Fibroblast of villous mesenchyme (primary cell): Measurements from ENCODE around the gene DNM1. TPM values are rescaled to one million over a fixed set of nuclear protein-coding genes. Genes with fewer than 3 reads are reported as not detected.

Experiments used
- DNase-seq: peaks from one replicate; pipeline ENCODE4 v3.0.0-alpha.2; 2010; ENCODE audit warnings: low read depth
- H3K4me3 ChIP-seq: 2 replicates; pipeline ENCODE4 v1.5.1; 2011; ENCODE audit warnings: low read depth, mild to moderate bottlenecking, low read length
- CTCF ChIP-seq: IDR thresholded peaks from 2 replicates; pipeline ENCODE4 v1.5.1; 2012; ENCODE audit warnings: low read depth, mild to moderate bottlenecking, low read length; ENCODE audit not compliant: insufficient read depth
- total RNA-seq: library from RNA; depleted of rRNA; stranded (reverse); fragments of >200 nt; gene quantifications from 2 replicates; pipeline ENCODE4 v1.2.3, GENCODE V29; 2012

DNM1 gene
- total RNA-seq, 1 donor: 15.5 TPM

- DNase-seq: no peak
- no peak overlapping the region for H3K4me3 ChIP-seq
- TF ChIP-seq CTCF: no peak
Measured at GRCh38 chr9:128206484-128206883, 3.3 kb downstream of the DNM1 start.

DNA sequence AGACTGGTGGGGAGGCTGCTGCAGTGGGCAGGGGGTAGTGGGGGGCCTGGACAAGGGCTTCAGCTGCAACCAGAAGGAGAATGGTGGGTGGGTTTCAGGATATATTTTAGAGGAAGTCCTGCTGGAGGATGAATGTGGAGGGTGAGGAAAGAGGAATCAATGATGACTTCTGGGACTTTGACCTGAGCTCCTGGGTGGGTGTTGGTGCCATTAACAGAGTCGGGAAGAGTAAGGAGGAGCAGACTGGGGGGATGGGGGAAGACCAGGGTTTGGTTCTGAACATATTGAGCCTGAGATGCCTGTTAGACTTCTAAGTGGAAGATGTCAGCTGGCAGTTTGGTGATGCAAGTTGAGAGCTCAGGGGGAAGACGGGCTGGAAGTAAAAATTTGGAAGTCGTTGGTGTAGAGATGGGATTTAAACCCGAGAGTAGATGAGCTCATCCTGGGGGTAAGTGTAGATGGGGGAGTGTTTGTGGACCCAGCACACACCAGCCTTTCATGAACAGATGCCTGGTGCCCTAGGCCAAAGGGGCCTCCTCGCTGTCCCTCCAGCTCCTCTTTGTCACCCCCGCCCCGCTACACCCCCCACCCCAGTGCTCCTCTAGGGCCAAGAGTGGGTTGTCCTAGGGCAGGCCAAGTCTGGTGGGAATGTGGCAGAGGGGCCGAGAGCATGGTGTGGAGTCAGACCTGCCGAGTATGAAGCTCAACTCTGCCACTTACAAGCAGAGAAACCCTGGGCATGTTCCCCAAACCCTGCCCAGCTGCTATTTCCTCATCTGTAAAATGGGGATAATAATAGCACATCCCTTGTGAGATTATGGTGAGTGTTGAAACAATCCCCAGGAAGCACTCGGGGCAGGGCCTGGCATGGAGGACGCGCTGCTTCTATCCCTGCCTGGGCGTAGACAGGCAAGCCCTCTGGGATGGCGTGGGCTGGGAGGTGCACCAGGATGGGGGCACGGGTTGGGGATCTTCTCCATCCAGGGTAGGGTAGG, 4.0 kb downstream of the DNM1 start:
- TF ChIP-seq CTCF: no peak
- no peak overlapping the region for H3K4me3 ChIP-seq
- no peak for DNase-seq

- no peak overlapping the region for H3K4me3 ChIP-seq
- no peak for DNase-seq
- no peak for TF ChIP-seq CTCF
Measured at GRCh38 chr9:128208386-128208785, 5.2 kb downstream of the DNM1 start.

DNA sequence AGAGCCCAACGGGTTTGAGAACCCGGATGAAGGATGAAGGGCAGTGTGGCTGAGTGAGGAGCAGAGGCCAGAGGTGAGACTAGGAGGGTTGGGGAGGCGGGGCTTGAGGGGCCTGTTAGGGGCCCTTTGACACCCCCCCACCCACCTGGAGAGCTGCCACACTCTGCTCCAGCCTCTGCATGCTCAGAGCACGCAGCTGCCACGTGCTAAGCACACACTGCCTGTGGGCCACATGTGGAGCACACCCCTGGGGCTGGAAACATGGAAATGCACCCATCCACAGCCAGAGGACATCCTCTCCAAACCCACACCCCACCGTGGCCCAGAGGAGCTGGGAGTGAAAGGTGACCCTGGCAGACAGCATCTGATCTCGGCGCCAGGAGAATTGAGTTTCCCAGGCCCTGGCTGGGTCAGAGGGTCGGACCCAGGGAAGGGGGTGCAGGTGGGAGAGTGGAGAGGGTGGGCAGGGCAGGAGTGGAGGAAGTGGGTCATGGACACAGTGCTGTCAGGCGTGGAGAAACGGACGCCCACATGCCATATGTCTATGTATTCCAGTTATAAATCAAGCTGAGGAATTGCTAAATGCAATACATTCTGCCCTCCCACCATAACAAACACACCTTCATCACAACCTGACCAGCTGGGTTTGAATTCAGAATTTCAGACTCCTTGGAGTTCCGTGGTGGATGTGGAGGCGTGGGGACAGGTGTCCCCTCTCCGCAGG, 5.9 kb downstream of the DNM1 start:
- DNase-seq: no peak

DNA sequence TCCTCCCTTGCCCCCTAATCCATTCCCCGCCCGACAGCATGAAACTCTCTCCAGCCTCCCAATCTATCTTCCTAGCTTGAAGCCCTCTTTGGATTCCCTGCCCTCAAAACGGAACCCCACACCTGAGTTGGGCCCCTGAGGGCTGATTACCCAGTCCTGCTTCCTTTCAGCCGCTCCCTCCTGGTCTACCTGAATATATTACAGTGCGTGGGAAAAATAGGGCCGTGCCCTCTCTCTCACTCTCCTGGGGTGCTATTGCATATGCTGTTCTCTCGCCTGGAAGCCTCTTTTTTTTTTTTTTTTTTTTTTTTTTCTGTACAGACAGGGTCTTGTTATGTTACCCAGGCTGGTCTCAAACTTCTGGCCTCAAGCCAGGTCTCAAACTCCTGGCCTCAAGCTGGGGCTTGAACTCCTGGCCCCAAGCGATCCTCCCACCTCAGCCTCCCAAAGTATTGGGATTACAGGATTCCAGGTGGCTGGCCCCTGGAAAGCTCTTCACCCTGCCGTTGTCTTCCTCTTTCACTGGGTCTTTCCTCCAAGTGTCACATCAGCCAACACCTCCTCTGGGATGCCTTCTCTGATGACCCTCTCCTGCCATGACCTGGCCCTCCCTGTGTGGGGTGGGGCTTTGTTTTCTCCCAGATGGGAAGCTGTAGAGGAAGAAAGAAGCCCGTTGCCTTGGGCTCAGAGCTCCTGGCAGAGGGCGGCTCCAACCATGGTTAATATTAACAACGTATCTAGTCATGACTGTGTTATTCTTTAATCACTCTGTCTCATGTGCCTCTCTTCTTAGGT, 8.2 kb downstream of the DNM1 start:
- no peak for TF ChIP-seq CTCF
- no peak overlapping the region for H3K4me3 ChIP-seq
- DNase-seq: no peak

More for the DNA sequence above, 5.9 kb downstream of the DNM1 start:
- no peak for TF ChIP-seq CTCF
- no peak overlapping the region for H3K4me3 ChIP-seq

- no peak for TF ChIP-seq CTCF
- no peak for DNase-seq
- no peak overlapping the region for H3K4me3 ChIP-seq
Measured at GRCh38 chr9:128211981-128212281, 8.8 kb downstream of the DNM1 start.
